HG02798 (cell line): Measurements from ENCODE around the gene ALDH3B2.
"Not testable (repeated sequence)": the region's sequence is repeated elsewhere in the genome, so short reads cannot be mapped to it uniquely, and the experiment has no call there.

Experiments used
- ATAC-seq: cut with Tn5 transposase; IDR thresholded peaks from one replicate; pipeline ENCODE4 v1.9.1; 2021; ENCODE audit warnings: mild to moderate bottlenecking; ENCODE audit not compliant: unreplicated experiment, poor library complexity

Gene ALDH3B2

DNA sequence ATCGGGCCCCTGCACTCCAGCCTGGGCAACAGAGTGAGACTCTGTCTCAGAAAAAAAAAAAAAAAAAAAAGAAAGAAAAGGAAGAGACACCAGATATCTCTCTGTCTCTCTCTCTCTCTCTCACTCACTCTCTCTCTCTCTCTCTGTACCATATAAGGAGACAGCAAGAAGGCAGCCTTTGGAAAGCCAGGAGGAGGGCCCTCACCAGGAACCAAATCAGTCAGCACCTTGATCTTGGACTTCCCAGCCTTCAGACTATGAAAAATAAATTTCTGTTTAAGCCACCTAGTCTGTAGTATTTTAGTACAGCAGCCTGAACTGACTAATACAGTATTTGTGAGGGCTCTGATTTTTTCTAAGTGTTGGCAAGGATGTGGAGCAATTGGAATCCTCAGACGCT, 13.6 kb upstream of the ALDH3B2 start:
- ATAC-seq: no peak

DNA sequence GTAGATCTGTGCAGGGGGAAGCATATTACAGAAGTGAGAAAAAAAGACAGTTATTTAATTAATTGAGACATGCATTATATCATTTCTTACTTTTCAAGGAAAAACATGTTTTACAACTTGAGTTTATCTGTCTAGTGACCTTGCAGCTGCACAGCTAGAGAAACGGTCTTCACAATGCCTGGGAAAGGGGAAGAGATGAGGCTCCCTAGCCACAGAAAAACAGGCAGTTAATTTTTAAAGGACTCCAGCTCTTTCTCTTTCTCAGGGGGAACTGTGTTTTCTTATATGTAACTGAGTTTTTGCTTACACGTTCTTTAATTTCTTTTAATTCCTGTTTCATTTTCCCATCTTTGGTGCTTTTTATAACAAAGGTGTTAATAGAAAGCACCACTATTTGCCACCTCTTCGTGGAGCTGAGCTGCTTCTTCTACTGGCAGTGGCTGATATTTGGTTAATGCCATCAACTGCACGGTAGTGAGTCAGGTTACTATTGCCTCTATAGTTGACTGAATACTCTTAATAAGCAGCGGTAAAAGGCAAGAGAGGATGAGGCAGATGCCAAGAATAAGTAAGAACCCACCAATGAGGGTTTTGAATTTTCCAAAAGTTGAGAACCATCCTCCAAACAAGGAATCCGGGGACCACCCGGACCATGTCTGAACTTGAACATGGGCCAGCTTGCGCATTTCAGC, 11.4 kb upstream of the ALDH3B2 start:
- ATAC-seq: not testable (repeated sequence)

DNA sequence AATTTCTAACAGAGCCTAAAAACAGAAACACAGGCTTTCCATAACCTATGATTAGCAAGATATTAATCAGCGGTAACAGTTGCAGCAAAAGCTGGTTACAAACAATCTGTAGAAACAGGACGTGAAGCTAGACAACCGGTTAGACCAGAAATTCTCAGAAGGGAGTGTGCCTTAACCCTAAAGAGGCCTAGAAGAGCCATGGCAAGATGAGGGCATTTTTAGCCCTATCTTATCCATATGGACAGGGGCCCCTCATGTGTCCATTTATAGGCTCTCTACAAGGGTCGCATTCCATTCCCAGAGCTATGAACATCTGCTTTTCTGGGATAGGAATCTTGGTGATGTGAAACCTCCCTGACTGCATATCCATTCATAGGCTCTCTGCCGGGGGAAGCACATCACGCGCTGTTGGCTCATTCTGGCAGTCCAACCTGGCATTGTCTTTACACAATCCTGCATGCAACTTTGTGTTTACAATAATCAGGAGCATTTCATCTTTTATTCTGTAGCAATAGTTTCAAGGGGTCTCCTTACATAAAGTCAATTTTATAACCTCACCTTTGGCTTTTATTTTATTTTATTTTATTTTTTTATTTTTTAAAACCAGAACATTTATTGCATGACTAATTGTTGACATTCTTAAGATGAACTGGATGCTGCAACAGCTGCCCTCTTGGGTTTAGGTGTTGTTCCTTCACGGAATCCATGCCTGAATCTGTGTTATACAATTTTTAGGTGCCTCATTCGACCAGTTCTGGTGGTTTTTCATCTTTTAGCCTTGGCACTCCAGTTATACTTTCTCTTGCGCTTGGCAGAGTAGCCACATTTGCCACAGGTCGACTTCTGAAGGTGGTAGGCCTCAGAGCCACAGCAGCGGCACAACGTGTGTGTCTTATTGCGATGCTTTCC, 8.0 kb upstream of the ALDH3B2 start:
- not testable (repeated sequence) for ATAC-seq

DNA sequence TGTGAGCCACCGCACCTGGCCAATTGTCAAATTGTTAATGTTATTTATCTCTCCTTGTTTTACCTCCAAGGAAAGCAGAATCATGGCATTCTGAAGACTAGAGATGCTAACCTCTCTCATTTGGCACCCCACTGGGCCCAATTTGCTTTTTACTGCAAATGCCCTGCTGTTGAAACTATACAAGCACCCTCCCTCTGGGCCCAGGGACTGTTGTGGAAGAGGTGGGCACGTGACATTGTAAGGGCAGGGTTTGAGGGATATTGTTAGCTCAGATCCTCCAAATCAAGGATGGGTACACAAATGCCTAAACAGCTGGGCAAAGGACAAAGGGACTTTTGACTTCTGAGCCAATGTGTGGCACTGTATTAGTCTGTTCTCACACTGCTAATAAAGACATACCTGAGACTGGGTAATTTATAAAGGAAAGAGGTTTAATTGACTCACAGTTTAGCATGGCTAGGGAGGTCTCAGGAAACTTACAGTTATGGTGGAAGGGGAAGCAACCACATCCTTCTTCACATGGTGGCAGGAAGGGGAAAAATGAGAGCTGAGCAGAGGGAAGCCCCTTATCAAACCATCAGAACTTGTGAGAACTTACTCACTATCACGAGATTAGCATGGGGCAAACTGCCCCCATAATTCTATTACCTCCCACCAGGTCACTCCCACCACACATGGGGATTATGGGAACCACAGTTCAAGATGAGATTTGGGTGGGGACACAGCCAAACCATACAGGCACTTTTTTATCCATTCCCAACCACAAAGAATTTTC, 6.5 kb upstream of the ALDH3B2 start:
- no peak for ATAC-seq

GRCh38 chr11:67675058-67675747, 780 bp upstream of the ALDH3B2 start:
- no peak for ATAC-seq

GRCh38 chr11:67673902-67674301, 521 bp downstream of the ALDH3B2 start:
- ATAC-seq: no peak

- no peak for ATAC-seq
Observed at GRCh38 chr11:67673358-67673757, 1.1 kb downstream of the ALDH3B2 start.

DNA sequence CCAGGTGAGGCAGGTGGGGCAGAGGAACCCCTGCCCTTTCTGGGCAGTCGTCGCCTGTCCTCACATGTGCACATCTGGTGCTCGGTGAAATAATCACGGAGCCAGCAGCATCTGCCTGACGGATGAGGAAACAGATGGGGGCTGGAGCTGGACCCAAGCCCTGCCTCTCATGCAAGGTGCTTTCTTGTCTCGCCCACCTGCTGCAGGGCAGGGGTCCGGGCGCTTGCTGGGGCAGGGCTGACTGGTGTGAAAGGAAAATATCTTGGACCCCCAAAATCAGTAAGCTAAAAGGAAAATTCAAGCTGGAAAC, 3.3 kb downstream of the ALDH3B2 start:
- ATAC-seq: no peak

GRCh38 chr11:67670316-67671210, 3.9 kb downstream of the ALDH3B2 start:
- no peak for ATAC-seq

DNA sequence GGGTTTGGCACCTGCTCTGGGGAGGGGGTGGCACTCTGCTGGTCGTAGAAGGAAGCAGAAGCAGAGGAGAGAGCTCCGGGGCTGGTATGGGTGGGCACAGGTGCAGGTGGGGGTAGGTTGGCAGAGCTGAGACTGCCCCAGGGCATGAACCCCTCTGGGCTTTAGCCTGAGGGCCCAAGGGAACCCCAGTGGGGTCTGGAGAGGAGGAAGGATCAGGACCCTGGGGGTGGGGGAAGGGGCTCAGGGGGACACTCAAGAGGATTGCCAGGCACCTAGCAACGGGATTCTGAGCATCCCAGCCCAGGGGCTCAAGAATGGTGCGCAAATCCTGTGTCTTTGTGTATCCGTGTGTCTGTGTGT, 6.3 kb downstream of the ALDH3B2 start:
- ATAC-seq: no peak

- no peak for ATAC-seq
Observed at GRCh38 chr11:67667490-67668191, 6.8 kb downstream of the ALDH3B2 start.

DNA sequence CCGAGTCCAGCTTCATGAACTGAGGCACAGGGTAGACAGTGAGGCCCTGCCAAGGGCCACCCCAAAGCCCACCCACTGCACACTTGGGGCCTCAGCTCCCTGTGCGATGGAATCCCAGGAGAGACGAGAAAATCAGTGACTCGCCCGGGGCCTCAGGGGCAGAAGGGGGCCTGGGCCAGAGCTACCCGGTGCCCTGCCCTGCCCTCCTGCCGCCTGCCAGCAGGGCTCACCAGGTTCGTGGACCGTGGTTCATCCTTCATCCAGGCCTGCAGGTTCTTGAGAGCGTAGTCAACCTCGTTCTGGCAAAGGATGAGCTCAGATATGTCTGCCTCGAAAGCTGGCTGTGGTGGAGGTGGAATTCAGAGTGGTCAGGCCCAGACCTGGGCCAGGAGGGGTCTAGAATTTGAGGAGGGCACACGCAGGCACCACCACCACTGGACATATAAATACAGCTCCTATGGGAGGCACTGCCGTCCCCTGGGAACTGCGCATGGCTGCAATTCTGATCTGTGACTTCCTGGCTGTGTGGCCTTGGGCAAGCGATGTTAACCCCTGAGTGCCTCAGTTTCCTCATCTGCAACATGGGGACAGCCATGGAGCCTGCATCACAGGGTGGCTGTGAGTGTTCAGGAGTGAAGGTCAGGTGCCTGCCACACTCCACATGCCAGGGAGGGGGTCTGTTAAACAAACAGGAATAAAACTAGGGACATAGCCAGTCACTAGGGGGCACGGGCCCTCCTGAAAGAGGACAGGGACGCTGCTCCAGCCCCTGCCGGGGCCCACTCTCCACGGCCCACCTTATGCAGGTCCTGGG, 7.5 kb downstream of the ALDH3B2 start:
- ATAC-seq: no peak

GRCh38 chr11:67666303-67666645, 8.1 kb downstream of the ALDH3B2 start:
- ATAC-seq: no peak

GRCh38 chr11:67665541-67666302, 8.7 kb downstream of the ALDH3B2 start:
- no peak for ATAC-seq

GRCh38 chr11:67664696-67665540, 9.5 kb downstream of the ALDH3B2 start:
- no peak for ATAC-seq

- ATAC-seq: no peak
Observed at GRCh38 chr11:67664213-67664585, 10.2 kb downstream of the ALDH3B2 start.
